ENCODE measurements around the gene GCLC.
A peak's percentile ranks its signal among the peaks of the same experiment; 100 is the strongest.

GCLC gene

GRCh38 chr6:53585208-53585900, 40.5 kb upstream of the GCLC start:
- DNase-seq (ENCODE audit: low read depth), result no peak
- TF ChIP-seq CTCF (IDR thresholded peaks at IDR 0.05; ENCODE audit: control insufficient read depth, insufficient read depth, low read depth, low read length, missing control alignments), result no peak
- H3K4me3 ChIP-seq (ENCODE audit: control insufficient read depth, low read depth, low read length), result no peak overlapping the region

GRCh38 chr6:53584726-53585125, 39.8 kb upstream of the GCLC start:
- H3K4me3 ChIP-seq (ENCODE audit: control insufficient read depth, low read depth, low read length), result no peak overlapping the region
- no peak for DNase-seq (ENCODE audit: low read depth)

GRCh38 chr6:53583451-53583850, 38.5 kb upstream of the GCLC start:
- no peak for TF ChIP-seq CTCF (IDR thresholded peaks at IDR 0.05; ENCODE audit: control insufficient read depth, insufficient read depth, low read depth, low read length, missing control alignments)
- no peak for DNase-seq (ENCODE audit: low read depth)
- no peak overlapping the region for H3K4me3 ChIP-seq (ENCODE audit: control insufficient read depth, low read depth, low read length)

More at GRCh38 chr6:53584726-53585125, 39.8 kb upstream of the GCLC start:
- TF ChIP-seq CTCF (IDR thresholded peaks at IDR 0.05; ENCODE audit: control insufficient read depth, insufficient read depth, low read depth, low read length, missing control alignments), result no peak

GRCh38 chr6:53582963-53583362, 38.1 kb upstream of the GCLC start:
- H3K4me3 ChIP-seq (ENCODE audit: control insufficient read depth, low read depth, low read length), result no peak overlapping the region
- no peak for DNase-seq (ENCODE audit: low read depth)
- TF ChIP-seq CTCF (IDR thresholded peaks at IDR 0.05; ENCODE audit: control insufficient read depth, insufficient read depth, low read depth, low read length, missing control alignments), result no peak

- no peak overlapping the region for H3K4me3 ChIP-seq (ENCODE audit: control insufficient read depth, low read depth, low read length)
- no peak for TF ChIP-seq CTCF (IDR thresholded peaks at IDR 0.05; ENCODE audit: control insufficient read depth, insufficient read depth, low read depth, low read length, missing control alignments)
- DNase-seq (ENCODE audit: low read depth), result no peak
Observed at GRCh38 chr6:53581856-53582255, 37.0 kb upstream of the GCLC start.

GRCh38 chr6:53581173-53581773, 36.4 kb upstream of the GCLC start:
- TF ChIP-seq CTCF (IDR thresholded peaks at IDR 0.05; ENCODE audit: control insufficient read depth, insufficient read depth, low read depth, low read length, missing control alignments), result no peak
- no peak overlapping the region for H3K4me3 ChIP-seq (ENCODE audit: control insufficient read depth, low read depth, low read length)
- peak; percentile 53 for DNase-seq (ENCODE audit: low read depth)

Data from AG09309 (cell line).